GM12864 (cell line): ENCODE results near the gene LEMD2.

ENCODE experiments used
- DNase-seq: peaks from one replicate; pipeline ENCODE4 v3.0.0-alpha.2; 2011; ENCODE audit warnings: low read depth
- H3K4me3 ChIP-seq: 2 replicates; pipeline ENCODE4 v1.5.1; 2011; ENCODE audit warnings: mild to moderate bottlenecking, low read depth, low read length, control low read depth
- TF ChIP-seq, protein P1 (sequence below): IDR thresholded peaks from 2 replicates; pipeline ENCODE4 v1.5.1; 2011; ENCODE audit warnings: low read depth, mild to moderate bottlenecking, moderate library complexity, low read length, control low read depth, inconsistent platforms; ENCODE audit errors: missing control alignments

Gene LEMD2

DNA sequence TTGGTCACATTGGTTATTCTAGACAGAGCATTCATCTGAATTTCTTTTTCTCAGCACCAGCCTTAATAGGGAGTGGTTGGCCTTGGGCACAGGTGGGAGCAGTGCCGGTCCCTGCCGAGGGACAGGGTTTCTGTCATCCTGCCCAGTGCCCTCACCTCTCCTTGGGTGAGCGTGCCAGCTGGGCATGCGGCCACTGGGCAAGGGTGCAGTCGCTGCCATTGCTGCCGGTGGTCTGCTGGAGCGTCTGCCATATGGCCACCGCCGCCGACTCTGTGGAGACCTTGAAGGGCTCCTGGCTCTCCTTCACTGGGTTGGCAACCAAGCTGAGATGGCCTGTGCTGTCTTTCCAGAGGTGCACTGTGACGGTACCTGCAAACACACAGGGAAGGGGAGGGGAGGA lies 61.0 kb downstream of the LEMD2 start:
- H3K4me3 ChIP-seq: no peak overlapping the region
- TF ChIP-seq, protein P1, sequence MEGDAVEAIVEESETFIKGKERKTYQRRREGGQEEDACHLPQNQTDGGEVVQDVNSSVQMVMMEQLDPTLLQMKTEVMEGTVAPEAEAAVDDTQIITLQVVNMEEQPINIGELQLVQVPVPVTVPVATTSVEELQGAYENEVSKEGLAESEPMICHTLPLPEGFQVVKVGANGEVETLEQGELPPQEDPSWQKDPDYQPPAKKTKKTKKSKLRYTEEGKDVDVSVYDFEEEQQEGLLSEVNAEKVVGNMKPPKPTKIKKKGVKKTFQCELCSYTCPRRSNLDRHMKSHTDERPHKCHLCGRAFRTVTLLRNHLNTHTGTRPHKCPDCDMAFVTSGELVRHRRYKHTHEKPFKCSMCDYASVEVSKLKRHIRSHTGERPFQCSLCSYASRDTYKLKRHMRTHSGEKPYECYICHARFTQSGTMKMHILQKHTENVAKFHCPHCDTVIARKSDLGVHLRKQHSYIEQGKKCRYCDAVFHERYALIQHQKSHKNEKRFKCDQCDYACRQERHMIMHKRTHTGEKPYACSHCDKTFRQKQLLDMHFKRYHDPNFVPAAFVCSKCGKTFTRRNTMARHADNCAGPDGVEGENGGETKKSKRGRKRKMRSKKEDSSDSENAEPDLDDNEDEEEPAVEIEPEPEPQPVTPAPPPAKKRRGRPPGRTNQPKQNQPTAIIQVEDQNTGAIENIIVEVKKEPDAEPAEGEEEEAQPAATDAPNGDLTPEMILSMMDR: no peak
- no peak for DNase-seq

- TF ChIP-seq, protein P1: no peak
- H3K4me3 ChIP-seq: no peak overlapping the region
- DNase-seq: no peak
Observed at GRCh38 chr6:33727126-33727525, 61.8 kb downstream of the LEMD2 start.

DNA sequence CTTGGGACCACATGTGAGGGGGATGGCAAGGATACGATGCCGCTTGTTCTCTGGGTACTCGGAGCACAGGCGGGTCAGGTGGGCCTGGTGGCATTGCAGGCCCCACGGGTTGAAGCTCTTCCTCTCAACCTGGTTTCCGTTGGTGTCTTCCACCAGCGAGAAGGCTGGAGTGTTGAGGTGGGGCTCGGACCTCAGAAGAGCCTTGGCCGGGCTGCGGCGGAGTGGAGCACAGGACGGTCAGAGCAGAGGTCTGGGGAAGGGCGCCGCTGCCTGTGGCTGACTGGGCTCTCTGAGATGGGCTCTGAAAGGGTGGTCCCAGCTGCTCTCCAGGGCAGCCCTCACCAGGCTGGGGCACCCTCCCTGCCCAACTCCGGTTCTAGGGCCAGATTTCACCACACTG lies 62.2 kb downstream of the LEMD2 start:
- H3K4me3 ChIP-seq: no peak overlapping the region
- no peak for DNase-seq
- TF ChIP-seq, protein P1: no peak

- TF ChIP-seq, protein P1: no peak
Observed at GRCh38 chr6:33725891-33726673, 62.8 kb downstream of the LEMD2 start.

GRCh38 chr6:33725222-33725621 lies 63.7 kb downstream of the LEMD2 start:
- TF ChIP-seq, protein P1: no peak
- no peak for DNase-seq
- H3K4me3 ChIP-seq: no peak overlapping the region

More at GRCh38 chr6:33725891-33726673, 62.8 kb downstream of the LEMD2 start:
- no peak for DNase-seq
- H3K4me3 ChIP-seq: no peak overlapping the region

GRCh38 chr6:33724102-33725023 lies 64.6 kb downstream of the LEMD2 start:
- no peak overlapping the region for H3K4me3 ChIP-seq
- TF ChIP-seq, protein P1: no peak
- DNase-seq: no peak
